HG03469 (cell line): ENCODE data around the gene BTLA.
"Not testable (repeated sequence)": the region's sequence is repeated elsewhere in the genome, so short reads cannot be mapped to it uniquely, and the experiment has no call there.

Experiments
- ATAC-seq: cut with Tn5 transposase; IDR thresholded peaks from one replicate; pipeline ENCODE4 v1.9.1; 2021; ENCODE audit warnings: mild to moderate bottlenecking, moderate library complexity, moderate number of reproducible peaks; ENCODE audit not compliant: unreplicated experiment

BTLA gene, protein sequence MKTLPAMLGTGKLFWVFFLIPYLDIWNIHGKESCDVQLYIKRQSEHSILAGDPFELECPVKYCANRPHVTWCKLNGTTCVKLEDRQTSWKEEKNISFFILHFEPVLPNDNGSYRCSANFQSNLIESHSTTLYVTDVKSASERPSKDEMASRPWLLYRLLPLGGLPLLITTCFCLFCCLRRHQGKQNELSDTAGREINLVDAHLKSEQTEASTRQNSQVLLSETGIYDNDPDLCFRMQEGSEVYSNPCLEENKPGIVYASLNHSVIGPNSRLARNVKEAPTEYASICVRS

DNA sequence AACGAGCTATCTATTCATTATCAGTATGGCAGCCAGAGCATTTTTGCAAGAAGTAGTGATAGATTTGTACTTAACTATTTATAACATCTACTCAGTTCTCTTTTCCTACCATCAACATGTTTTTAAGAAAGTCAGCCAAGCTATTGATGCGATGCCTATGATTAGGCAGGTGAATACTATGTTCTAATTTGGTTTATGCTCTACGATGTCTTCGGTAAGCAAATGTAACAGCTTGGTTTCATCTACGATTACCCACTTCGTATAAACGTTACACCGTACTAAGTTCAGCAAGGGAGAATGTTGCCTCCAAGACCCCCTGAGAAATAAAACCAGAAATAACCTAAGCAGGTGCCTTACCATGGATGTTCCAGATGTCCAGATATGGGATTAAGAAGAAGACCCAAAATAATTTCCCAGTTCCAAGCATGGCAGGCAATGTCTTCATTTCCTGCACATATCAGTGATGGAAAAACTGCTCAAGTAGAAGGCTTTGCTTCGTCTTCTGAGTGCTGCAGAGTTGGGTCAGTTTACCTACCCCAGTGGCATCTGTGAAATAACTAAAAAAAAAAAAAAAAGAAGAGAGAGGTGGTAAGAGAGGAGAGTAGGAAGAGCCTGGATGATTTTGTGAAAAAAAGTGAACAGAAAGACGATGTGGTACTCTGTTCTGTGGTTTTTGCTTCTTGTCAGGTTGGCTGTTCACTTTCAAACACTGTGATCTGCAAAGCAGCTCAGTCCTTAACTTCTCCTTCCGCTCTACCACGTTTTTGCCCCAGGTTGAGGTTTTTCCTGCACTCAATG, at the start of gene BTLA:
Gene BTLA, minus strand, starts transcription at position 559 of the 798 bp plus-strand sequence. Its CDS starts 114 bp downstream, at position 445.
- ATAC-seq, result peak; percentile 47

DNA sequence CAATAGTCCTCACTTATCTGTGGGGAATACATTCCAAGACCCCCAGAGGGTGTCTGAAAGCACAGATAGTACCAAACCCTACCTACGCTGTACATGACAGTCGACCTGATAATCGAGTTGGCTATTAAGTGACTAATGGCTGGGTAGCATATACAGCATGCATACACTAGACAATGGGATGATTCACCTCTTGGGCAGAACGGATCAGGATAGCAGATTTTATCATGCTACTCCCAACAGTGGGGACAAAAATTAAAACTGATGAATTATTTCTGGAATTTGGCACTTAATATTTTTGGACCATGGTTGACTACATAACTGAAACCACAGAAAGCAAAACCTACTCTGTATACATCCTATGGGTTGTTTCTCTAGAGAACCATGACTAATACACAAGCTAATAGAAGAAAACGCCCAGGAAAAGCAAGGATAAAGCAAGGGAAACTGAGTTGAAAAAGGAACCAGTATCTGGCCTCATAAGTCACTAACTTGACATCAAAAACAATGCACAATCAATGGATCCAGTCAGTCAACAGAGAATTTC, 47.0 kb upstream of the BTLA start:
- ATAC-seq, result no peak

DNA sequence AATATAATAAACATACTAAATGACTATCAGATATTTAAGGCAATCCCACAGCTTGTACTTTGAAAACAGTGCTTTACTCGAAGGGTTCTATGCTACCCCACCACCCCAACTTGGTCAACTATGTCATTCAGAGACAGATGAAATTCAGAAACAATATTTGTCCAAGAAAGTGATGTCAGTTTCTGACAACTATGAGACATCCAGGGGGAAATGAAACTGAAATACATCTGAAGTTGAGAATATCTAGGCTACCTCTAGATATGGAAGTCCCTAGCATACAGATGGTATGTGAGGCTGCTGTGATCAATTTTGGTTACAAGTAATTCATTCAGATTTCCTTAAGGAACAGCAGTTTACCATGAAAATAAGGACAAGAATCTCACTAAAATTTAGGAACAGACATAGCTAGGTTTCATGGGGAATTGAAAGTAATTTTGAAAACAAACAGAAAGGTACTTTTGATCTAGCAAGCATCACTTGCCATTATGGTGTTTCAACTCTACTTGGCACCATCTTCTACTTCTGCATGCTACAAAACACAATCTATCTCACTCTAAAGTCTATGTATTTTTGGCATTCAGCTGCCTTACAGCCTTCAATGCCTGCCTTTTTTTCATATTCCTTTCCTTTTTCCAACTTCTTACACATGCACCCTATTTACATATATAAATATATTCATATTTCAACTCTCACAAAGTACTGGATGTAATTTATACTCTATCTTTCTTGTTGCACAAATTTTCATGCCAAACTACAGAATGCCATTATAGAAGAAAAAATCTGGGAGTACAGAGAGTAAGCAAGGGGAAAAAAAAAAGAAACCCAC, 40.8 kb upstream of the BTLA start:
- ATAC-seq, result peak; percentile 85

DNA sequence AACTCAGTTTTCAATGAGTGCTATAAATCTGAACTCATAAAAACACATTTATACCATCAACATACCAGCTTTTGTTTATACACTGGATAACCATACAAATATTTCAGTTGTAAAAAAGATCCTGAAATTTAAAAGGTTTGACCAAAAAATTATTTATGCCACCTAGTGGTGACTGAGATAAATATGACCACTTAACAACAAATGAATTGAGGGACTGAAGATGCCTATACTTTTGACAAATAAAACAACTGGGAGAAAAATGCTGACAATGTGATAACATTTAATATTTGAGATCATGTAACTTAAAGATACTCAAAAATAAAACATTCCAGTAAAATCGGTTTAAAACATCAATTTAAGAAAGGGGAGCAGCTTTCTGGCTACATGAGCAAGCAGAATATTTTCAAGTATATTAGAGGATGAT, 32.1 kb upstream of the BTLA start:
- ATAC-seq, result no peak

DNA sequence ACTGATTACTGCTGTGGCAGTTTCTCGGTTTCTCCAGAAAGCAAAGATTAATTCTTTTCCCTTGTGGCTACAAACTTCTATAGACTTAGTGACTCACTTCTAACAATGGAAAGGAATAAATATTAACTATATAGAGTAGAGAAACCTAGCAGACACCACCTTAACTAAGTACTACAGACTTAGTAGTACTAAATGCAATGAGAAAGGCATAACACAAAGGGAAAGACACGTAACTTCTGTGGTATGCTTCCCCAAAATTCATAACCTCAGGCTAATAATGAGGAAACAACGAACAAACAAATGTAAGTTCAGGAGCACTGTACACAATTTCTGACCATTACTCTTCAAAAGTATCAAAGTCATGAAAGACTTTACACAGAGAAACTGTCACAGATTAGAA, 31.3 kb upstream of the BTLA start:
- ATAC-seq, result no peak

DNA sequence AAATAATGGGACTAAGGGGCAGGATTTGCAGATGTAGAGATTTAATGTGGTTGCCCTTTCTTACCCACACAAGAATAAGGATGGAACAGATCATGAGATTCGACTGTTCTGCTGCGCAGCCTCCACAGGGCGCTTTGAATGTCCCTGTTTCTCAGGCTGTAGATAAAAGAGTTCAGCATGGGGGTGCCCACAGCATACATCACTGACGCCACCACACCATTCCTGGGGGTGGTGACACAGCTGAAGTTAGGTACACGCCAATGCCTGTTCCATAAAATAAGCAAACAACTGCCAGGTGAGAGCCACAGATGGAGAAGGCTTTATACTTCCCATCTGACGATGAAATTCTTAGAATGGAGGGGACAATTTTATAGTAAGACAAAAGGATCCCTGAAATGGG, 24.9 kb upstream of the BTLA start:
- not testable (repeated sequence) for ATAC-seq

DNA sequence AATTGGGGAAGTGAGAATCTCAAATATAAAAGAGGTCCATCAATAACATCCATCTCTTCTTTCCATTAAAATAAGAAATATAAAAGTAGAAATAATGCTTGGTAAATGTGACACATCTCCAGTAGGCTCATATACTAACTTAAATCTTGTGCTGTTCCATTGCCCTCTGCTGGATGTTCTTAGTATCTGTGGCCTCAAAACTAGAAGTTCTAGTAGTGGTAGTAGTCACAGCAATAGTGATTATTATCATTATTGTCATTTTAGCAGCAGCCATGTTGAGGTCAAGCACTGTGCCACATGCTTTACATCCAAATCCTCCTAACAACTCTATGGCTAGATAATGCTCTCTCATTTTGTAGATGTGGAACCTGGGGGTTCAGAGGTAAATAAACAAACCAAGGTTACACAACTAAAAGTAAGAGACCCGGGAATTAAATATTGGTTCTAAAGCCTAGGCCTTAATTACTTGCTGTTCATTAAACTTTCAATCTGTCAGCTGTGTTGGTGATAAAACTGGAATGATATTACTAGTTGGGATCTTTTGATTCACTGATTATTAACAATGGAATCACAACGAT, 20.2 kb upstream of the BTLA start:
- no peak for ATAC-seq

DNA sequence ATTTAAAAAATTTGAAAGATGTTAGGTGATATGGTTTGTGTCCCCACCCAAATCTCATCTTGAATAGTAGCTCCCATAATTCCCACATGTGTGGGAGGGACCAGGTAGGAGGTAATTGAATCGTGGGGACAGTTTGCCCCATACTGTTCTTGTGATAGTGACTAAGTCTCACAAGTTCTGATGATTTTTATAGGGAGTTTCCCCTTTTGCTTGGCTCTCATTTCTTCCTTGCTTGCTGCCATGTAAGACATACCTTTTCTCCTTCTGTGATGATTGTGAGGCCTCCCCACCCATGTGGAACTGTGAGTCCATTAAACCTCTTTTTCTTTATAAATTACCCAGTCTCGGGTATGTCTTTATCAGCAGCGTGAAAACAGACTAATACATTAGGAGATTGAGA, 19.7 kb upstream of the BTLA start:
- not testable (repeated sequence) for ATAC-seq

DNA sequence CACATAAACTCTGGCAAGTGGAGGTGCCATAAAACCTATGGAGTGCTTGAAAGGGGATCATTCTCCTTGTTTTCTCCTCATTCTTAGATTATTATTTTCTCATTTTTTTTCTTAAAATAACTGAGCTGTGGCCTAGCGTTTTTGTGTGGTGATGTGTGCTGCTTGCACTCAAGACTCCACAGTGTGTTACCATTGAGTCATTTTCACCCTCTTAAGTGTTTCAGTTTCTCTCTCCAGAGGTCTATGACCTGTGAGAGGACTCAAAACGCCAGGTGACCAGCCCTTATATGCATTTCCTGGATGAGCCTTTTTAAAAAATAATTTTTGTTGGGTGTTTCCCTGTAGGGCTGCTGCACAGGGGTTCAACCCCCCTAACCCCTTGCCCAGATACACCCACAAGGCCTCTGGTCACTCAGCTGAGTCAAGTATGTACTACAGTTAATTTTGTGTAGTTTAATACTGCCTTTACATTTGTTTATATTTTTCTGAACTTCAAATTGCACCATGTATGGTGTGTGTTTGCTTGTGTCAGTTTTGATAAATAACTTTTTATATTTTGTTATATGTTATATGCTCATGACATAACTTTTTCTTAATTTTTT, 15.4 kb upstream of the BTLA start:
- peak; percentile 97 for ATAC-seq

DNA sequence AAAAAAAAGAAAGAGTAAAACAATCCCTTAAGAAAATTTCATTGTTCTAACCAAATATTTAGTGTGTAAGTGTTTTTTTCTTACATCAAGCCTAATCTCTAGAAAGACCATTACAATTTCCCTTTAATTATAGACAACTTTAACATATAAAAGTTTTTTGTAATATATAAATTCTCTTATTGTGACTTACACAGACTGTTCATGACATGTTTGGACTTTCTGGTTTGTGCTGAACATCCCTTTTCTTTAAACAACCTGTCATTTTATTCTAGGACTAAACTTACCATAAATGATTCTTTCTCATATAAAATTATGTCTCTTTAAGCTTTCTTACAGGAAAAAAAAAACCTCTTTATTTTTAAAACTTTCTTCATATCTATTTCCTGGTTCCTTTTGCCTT, 13.0 kb upstream of the BTLA start:
- ATAC-seq, result no peak

DNA sequence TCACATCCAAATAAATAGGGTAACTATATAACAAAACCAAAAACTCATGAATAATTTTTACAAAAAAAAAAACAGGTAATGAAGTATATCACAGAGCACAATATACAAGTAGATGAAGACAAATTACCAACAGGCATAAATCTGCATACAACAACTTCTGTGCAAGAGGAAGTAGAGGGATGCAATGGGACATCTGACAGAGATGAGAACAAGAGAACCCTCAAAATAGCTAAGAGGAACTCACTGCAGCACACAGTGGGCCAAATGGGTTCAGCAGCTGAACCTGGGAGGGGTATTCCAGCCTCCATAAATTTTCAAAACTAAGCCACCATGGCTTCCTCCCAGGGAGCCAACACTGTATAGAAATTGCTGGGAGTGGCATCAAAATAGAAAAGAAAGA, 9.6 kb upstream of the BTLA start:
- no peak for ATAC-seq

DNA sequence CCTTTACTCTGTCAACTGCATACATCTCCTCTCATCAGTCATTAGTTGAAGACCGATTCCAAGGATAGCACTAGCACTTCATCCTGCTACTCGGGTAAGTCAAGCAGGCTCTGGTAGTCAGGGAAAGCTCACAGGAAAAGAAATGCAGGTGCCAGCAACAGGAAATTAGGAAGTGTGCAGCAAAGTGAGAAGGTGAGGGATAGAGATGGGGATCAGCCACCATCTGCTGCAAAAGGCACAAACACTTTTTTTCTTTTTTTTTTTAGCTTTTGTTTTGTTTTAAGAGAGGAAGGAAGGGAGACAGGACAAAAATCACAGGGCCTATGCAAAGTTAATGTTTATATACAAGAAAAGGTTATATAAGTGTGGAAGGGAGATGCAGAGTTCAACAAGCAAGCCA, 9.0 kb upstream of the BTLA start:
- ATAC-seq, result no peak

DNA sequence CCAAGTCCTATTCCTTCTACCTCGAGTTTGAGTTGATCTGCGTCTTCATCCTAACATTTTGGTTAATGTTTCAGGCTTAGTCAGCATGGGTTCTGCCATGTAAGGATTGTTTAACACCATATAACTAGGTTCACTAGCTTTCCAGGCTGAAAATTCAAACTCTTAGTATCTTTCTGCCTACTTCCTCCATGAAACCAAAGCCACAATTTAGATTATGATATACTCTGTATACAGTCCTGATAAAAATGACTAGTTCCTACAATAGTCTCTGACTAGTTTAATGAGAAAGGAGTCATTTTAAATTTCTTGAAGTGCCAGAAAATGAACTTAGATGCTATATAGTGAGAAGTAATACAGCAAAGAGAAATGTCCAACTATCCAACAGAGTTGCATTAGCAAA, 6.6 kb upstream of the BTLA start:
- ATAC-seq, result no peak

DNA sequence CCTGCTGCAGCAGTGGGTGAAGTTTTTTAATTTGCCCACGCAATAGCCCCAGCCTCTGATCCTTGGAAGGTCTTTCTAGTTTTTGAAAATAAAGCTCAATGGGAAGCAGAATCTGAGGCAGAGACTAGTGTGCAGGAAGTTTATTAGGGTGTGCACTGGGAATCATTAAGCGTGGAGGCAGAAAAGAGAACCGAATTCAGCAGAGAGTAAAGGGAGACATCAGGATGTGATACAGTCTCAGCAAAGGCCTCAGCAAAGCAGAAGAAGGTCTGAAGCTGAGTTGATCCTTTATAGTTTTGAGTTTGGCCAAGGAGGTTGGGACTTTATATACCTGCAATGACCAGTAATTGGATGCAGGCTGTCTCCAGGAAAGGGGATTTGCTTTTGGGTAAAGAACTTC, 4.9 kb upstream of the BTLA start:
- no peak for ATAC-seq

DNA sequence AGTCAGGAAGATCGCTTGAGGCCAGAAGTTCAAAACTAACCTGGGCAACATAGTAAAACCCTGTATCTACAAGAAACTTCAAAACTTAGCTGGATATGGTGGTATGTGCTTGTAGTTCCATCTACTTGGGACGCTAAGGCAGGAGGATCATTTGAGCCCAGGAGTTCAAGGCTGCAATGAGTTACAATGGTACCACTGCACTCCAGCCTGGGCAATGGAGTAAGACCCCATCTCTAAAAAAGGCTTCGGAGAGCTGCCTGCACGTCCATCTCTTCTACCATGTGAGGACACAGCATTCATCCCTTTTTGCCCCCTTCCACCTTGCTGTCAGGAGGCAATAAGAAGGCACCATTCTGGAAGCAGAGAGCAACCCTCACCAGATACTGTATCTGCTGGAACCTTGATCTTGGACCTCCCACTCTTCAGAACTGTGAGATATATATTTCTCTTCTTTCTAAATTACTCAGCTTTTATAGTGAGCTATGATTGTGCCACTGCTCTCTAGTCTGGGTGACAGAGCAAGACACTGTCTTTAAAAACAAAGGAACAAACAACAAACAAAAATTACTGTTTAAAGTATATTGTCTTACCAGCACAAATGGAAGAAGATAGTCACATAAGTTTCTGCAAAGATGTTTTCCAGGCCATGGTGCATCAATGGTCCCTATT, 4.2 kb upstream of the BTLA start:
- no peak for ATAC-seq

DNA sequence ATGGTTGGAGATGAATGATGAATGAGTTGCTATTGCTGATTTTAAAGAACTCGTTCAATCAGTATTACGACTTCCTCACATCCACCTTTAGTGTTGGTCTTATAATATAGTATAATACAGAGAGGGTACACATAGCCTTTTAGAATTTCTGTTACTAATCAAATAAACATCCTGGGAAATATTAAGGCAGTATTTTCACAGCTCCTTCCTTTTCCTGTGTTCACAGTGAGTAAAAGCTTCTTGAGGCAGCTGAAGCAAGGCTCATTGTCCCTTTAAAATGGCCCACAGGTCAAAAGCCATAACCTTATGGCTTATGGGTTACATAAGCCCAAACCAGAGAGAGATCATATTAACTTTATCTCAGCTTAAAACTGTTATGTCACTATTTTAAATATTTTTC, 1.3 kb upstream of the BTLA start:
- ATAC-seq, result no peak

DNA sequence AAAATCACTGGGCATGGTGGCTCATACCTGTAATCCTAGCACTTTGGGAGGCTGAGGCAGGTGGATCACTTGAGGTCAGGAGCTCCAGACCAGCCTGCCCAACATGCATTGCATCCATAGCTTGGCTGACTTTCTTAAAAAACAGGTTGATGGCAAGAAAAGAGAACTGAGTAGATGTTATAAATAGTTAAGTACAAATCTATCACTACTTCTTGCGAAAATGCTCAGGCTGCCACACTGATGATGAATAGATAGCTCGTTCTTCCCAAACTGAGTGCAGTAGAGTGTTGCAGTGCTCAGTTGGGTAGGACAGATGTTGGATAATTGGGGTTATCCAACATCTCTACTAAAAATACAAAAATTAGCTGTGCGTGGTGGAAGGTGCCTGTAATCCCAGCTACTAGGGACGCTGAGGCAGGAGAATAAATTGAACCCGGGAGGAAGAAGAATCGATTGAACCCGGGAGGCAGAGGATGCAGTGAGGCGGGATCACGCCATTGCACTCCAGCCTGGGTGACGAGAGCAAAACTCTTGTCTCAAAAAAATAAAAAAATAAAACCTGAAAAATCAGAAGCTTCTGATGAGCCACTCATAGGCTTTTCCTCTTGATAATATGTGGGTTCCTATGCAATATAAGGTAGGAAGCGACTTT, 1.2 kb downstream of the BTLA start:
- ATAC-seq, result no peak

DNA sequence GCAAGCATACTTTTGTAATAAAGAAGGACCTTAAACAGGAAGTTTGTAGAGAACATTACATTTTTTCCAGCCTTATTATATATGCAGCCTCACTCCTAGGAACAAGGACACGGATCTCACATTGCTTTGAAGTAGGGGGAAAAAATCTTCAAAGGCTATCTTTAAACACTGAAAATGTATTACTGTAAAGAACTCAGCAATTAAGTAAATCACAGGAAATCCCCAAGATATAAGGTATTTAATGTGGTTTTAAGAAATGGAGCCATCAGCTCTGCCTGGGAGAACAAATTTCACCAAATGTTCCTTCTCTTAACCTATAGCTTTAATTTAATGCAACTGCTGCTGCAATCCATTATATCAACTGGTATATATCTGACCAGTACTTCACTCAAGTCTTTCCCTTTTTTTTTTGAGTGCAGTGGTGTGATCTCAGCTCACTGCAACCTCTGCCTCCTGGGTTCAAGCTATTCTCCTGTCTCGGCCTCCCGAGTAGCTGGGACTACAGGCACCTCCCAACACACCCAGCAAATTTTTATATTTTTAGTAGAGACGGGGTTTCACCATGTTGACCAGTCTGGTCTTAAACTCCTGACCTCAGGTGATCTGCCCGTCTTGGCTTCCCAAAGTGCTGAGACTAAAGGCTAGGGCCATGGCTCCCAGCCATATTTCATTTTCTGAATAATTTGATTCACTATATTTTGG, 2.8 kb downstream of the BTLA start:
- no peak for ATAC-seq

DNA sequence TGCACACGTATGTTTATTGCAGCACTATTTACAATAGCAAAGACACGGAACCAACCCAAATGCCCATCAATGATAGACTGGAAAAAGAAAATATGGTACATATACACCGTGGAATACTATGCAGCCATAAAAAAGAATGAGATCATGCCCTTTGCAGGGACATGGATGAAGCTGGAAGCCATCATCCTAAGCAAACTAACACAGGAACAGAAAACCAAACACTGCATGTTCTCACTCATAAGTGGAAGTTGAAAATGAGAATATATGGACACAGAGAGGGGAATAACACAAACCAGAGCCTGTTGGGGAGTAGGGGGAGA, 4.9 kb downstream of the BTLA start:
- ATAC-seq, result not testable (repeated sequence)
